OCI-LY1 (cell line): ENCODE data around the gene MYMK.

Experiments
- H2AFZ ChIP-seq: fragments of 200-600 bp; sonication (generic), shearing (Covaris generic); 2 replicates; pipeline ENCODE4 v1.6.0; 2014; ENCODE audit warnings: antibody characterized with exemption, mild to moderate bottlenecking, low read length
- H3F3A ChIP-seq: fragments of 200-600 bp; sonication (generic), shearing (Covaris generic); 2 replicates; pipeline ENCODE4 v1.6.0; 2014; ENCODE audit warnings: mild to moderate bottlenecking, antibody characterized with exemption, low read length, moderate library complexity; ENCODE audit not compliant: insufficient read depth
- H3K27ac ChIP-seq: fragments of 200-600 bp; sonication (generic); 2 replicates; pipeline ENCODE4 v1.5.1; 2014; ENCODE audit warnings: low read length, mixed run types, mild to moderate bottlenecking, low read depth; ENCODE audit not compliant: poor library complexity, severe bottlenecking
- H3K27me3 ChIP-seq: fragments of 200-600 bp; sonication (generic); 2 replicates; pipeline ENCODE4 v1.6.0; 2014; ENCODE audit warnings: antibody characterized with exemption, mild to moderate bottlenecking, low read length, moderate library complexity; ENCODE audit not compliant: insufficient read depth
- H3K36me3 ChIP-seq: fragments of 200-600 bp; sonication (generic); 2 replicates; pipeline ENCODE4 v1.6.1; 2014; ENCODE audit warnings: mild to moderate bottlenecking, antibody characterized with exemption, low read length, moderate library complexity, mixed read lengths; ENCODE audit not compliant: insufficient read depth
- H3K4me1 ChIP-seq: fragments of 200-600 bp; sonication (generic); 2 replicates; pipeline ENCODE4 v1.5.1; 2014; ENCODE audit warnings: mild to moderate bottlenecking, low read length, moderate library complexity; ENCODE audit not compliant: insufficient read depth, severe bottlenecking
- H3K4me2 ChIP-seq: fragments of 200-600 bp; sonication (generic), shearing (Covaris generic); 2 replicates; pipeline ENCODE4 v1.6.1; 2014; ENCODE audit warnings: low read length
- H3K4me3 ChIP-seq: fragments of 200-600 bp; sonication (generic); 2 replicates; pipeline ENCODE4 v1.5.1; 2014; ENCODE audit warnings: low read length, low read depth, mild to moderate bottlenecking, mixed read lengths; ENCODE audit not compliant: poor library complexity, severe bottlenecking
- H3K79me2 ChIP-seq: fragments of 200-600 bp; shearing (Covaris generic); 2 replicates; pipeline ENCODE4 v1.6.1; 2016; ENCODE audit warnings: mixed run types, low read length, mixed read lengths; ENCODE audit not compliant: insufficient read depth
- H3K9ac ChIP-seq: fragments of 200-600 bp; sonication (generic), shearing (Covaris generic); 2 replicates; pipeline ENCODE4 v1.6.1; 2014; ENCODE audit warnings: mild to moderate bottlenecking, low read length, mixed read lengths
- H3K9me2 ChIP-seq: fragments of 200-600 bp; sonication (generic), shearing (Covaris generic); 2 replicates; pipeline ENCODE4 v1.6.1; 2014; ENCODE audit warnings: low read depth, mild to moderate bottlenecking, low read length, mixed read lengths
- H3K9me3 ChIP-seq: fragments of 200-600 bp; shearing (Covaris generic); 2 replicates; pipeline ENCODE4 v1.6.1; 2014; ENCODE audit warnings: low read length, mixed read lengths
- H4K20me1 ChIP-seq: fragments of 200-600 bp; sonication (generic), shearing (Covaris generic); 2 replicates; pipeline ENCODE4 v1.6.0; 2016; ENCODE audit warnings: mild to moderate bottlenecking, low read length; ENCODE audit not compliant: insufficient read depth
- CTCF ChIP-seq: fragments of 200-600 bp; sonication (generic), shearing (Covaris generic); IDR thresholded peaks from 2 replicates; pipeline ENCODE4 v1.5.1; 2017; ENCODE audit warnings: mild to moderate bottlenecking, antibody characterized with exemption, low read length, moderate library complexity, mixed read lengths
- EZH2 ChIP-seq: fragments of 200-600 bp; sonication (generic), shearing (Covaris generic); IDR thresholded peaks from 2 replicates; pipeline ENCODE4 v1.8.0; 2017; ENCODE audit warnings: borderline replicate concordance, mixed run types, mild to moderate bottlenecking, antibody characterized with exemption, low read length, moderate library complexity, mixed read lengths

The MYMK gene

GRCh38 chr9:133515615-133516255 is 9.0 kb downstream of the MYMK start:
- H3K9ac ChIP-seq: no peak overlapping the region
- H3K27ac ChIP-seq: no peak overlapping the region
- H2AFZ ChIP-seq: no peak overlapping the region
- H3K36me3 ChIP-seq: no peaks in the 10 kb centered on the region
- H3K9me2 ChIP-seq: no peaks in the 10 kb centered on the region
- no peaks in the 10 kb centered on the region for H3K4me1 ChIP-seq
- no peak for TF ChIP-seq CTCF
- TF ChIP-seq EZH2: no peak
- peaks cover 9% of the 10 kb centered on the region; the same call in 1 of the 2 replicates for H3K27me3 ChIP-seq
- H4K20me1 ChIP-seq: no peaks in the 10 kb centered on the region
- no peak overlapping the region for H3K4me2 ChIP-seq
- H3K4me3 ChIP-seq: no peak overlapping the region
- H3F3A ChIP-seq: no peaks in the 10 kb centered on the region
- no peaks in the 10 kb centered on the region for H3K9me3 ChIP-seq
- no peaks in the 10 kb centered on the region for H3K79me2 ChIP-seq

DNA sequence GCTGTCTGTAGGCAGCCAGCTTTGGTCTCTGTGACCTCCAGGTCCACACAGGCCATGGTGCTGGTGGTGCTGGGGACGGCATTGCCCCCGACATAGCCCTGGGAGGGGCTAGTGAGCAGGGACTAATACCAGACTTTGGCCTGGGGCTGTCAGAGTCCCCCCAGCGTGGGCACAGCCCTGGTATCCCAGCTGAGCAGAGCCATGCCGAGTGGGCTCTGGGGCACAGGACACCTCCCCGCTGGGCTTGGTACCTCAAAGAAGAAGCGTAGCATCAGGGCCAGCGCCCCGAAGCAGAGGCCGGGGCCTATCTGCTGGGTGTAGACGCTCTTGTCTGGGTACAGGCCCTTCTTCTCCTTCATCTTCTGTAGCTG is 9.5 kb downstream of the MYMK start:
- Histone ChIP-seq H3K9me2 (no peaks in the 10 kb centered on the region), H3K4me1 (no peaks in the 10 kb centered on the region), H3K9ac (no peak overlapping the region), H3K4me3 (no peak overlapping the region), H3K9me3 (no peaks in the 10 kb centered on the region), H4K20me1 (no peaks in the 10 kb centered on the region), H3K36me3 (no peaks in the 10 kb centered on the region), H3K79me2 (no peaks in the 10 kb centered on the region), H3K4me2 (no peak overlapping the region), H3K27me3 (peaks cover 9% of the 10 kb centered on the region; the same call in 1 of the 2 replicates), H3F3A (no peaks in the 10 kb centered on the region), H3K27ac (no peak overlapping the region), H2AFZ (no peak overlapping the region)
- no peak for TF ChIP-seq CTCF
- TF ChIP-seq EZH2: no peak

DNA sequence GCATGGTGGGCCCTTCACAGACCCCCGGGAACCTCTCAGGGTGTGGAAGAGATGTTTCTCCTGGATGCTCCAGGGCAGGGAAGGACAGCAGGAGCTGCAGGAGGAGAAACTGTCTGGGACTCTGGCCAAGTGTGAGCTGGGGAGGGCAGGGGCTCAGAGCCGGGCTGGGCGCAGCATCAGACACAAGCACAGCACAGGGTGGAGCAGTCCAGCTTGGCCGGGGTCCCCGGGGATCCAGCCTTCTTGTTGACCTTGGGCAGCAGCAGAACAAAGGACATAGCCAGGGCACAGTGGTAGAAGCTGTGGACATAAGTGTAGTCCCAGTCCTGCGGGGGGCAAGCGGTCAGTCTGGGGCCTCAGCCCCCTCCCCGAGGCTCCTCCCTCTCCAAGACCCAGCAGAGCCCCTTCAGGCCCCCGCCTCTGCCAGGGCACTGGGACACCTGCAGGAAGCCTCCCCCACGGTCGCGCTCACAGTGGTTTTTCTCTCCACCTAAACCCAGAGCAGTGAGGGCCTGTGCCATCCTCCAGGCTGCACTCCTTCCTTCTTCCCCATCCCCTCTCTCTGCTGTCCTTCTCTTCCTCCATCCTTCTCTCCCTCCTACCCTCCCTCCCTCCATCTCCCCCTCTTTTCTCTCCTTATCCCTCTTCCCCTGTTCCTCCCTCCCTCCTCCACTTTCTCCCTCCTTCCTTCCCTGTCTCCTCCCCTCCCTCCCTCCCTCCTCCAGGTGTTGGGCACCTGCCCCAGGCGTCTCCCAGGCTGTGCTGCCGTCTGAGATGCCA is 10.1 kb downstream of the MYMK start:
- Histone ChIP-seq H3K27me3 (peaks cover 9% of the 10 kb centered on the region; the same call in 1 of the 2 replicates), H2AFZ (no peak overlapping the region), H3K4me3 (no peak overlapping the region), H3F3A (no peaks in the 10 kb centered on the region), H3K4me1 (no peaks in the 10 kb centered on the region), H3K36me3 (no peaks in the 10 kb centered on the region), H3K4me2 (no peak overlapping the region), H3K9me2 (no peaks in the 10 kb centered on the region), H3K9me3 (no peaks in the 10 kb centered on the region), H3K27ac (no peak overlapping the region), H3K79me2 (no peaks in the 10 kb centered on the region), H3K9ac (no peak overlapping the region), H4K20me1 (no peaks in the 10 kb centered on the region)
- TF ChIP-seq EZH2 (no peak), CTCF (no peak)
